OCI-LY7 (cell line): ENCODE results near the gene RNF220. TPM values are rescaled to one million over a fixed set of nuclear protein-coding genes. Genes with fewer than 3 reads are reported as not detected.

Experiments
- BruUV-seq: library from RNA; stranded (reverse); fragments of 400-500 nt; replicated peaks from 2 replicates; lab custom pipeline; 2021; lab: Mats Ljungman, UMichigan
- CTCF ChIA-PET: fragments of 300-600 bp; sonication (Branson Sonifier 250); formaldehyde crosslinking; loops from one replicate; lab custom pipeline; 2022; ENCODE audit warnings: antibody characterized with exemption; ENCODE audit not compliant: unreplicated experiment; lab: Charles Lee
- POLR2A ChIA-PET: fragments of 300-600 bp; sonication (Branson Sonifier 250); formaldehyde crosslinking; loops from one replicate; lab custom pipeline; 2022; ENCODE audit warnings: antibody characterized with exemption; lab: Charles Lee
- DNase-seq: peaks from one replicate; pipeline ENCODE4 v3.0.0-alpha.2; 2015; ENCODE audit warnings: low spot score
- H2AFZ ChIP-seq: fragments of 200-600 bp; sonication (generic), shearing (Covaris generic); 2 replicates; pipeline ENCODE4 v1.6.1; 2014; ENCODE audit warnings: mild to moderate bottlenecking, antibody characterized with exemption, low read length, moderate library complexity
- H3K27ac ChIP-seq: fragments of 200-600 bp; sonication (generic); 2 replicates; pipeline ENCODE4 v1.5.1; 2014; ENCODE audit warnings: mixed run types, low read depth, mild to moderate bottlenecking, moderate library complexity, low read length, inconsistent platforms; ENCODE audit not compliant: poor library complexity, severe bottlenecking
- H3K36me3 ChIP-seq: fragments of 200-600 bp; sonication (generic); 2 replicates; pipeline ENCODE4 v1.6.1; 2014; ENCODE audit warnings: mild to moderate bottlenecking, antibody characterized with exemption, low read length, moderate library complexity, mixed read lengths; ENCODE audit not compliant: insufficient read depth
- H3K4me1 ChIP-seq: fragments of 200-600 bp; sonication (generic); 2 replicates; pipeline ENCODE4 v1.5.1; 2014; ENCODE audit warnings: mild to moderate bottlenecking, low read length; ENCODE audit not compliant: insufficient read depth, poor library complexity, severe bottlenecking
- H3K4me2 ChIP-seq: fragments of 200-600 bp; sonication (generic); 2 replicates; pipeline ENCODE4 v1.6.1; 2014; ENCODE audit warnings: mild to moderate bottlenecking, low read length
- H3K4me3 ChIP-seq: fragments of 200-600 bp; sonication (generic); 2 replicates; pipeline ENCODE4 v1.5.1; 2014; ENCODE audit warnings: mild to moderate bottlenecking, low read depth, low read length; ENCODE audit not compliant: poor library complexity, severe bottlenecking
- H3K79me2 ChIP-seq: fragments of 200-600 bp; sonication (generic); 2 replicates; pipeline ENCODE4 v1.6.1; 2016; ENCODE audit warnings: low read depth, mild to moderate bottlenecking, low read length, moderate library complexity, mixed read lengths; ENCODE audit not compliant: insufficient read depth
- H3K9me2 ChIP-seq: fragments of 200-600 bp; sonication (generic); 2 replicates; pipeline ENCODE4 v1.6.1; 2016; ENCODE audit warnings: mild to moderate bottlenecking, low read length, mixed read lengths; ENCODE audit not compliant: insufficient read depth
- H3K9me3 ChIP-seq: fragments of 200-600 bp; sonication (generic); 2 replicates; pipeline ENCODE4 v1.6.1; 2014; ENCODE audit warnings: mild to moderate bottlenecking, mixed run types, low read length, mixed read lengths
- H4K20me1 ChIP-seq: fragments of 200-600 bp; sonication (generic); 2 replicates; pipeline ENCODE4 v1.6.1; 2014; ENCODE audit warnings: mild to moderate bottlenecking, antibody characterized with exemption, low read length, moderate library complexity, mixed read lengths; ENCODE audit not compliant: insufficient read depth
- CTCF ChIP-seq: fragments of 200-600 bp; sonication (generic); conservative IDR thresholded peaks from 2 replicates; pipeline ENCODE4 v1.5.1; 2014; ENCODE audit warnings: mild to moderate bottlenecking, antibody characterized with exemption, low read length, moderate library complexity, mixed read lengths
- EZH2phosphoT487 ChIP-seq: fragments of 200-600 bp; sonication (generic); IDR thresholded peaks from 2 replicates; pipeline ENCODE4 v1.6.1; 2018; ENCODE audit warnings: low read depth, borderline replicate concordance, mild to moderate bottlenecking, mixed run types, antibody characterized with exemption, low read length, moderate library complexity, mixed read lengths
- intact Hi-C: fragments of 100-400 bp; cut with micrococcal nuclease; formaldehyde crosslinking; loops from one replicate; pipeline ENCODE4 v1.10.0; 2022; ENCODE audit not compliant: unreplicated experiment
- total RNA-seq, 2 experiments: library from RNA; depleted of rRNA in 1 of 2; stranded (reverse); fragments of >200 nt in 1 of 2; shearing (Covaris generic) in 1 of 2; gene quantifications; 2 replicates each; pipeline ENCODE4 v1.2.3, GENCODE V29; 2014 to 2022

Gene RNF220
- total RNA-seq, 2 experiments from 2014 or later: 82.3 to 85.5 TPM

GRCh38 chr1:44637702-44638411, 232.8 kb downstream of the RNF220 start:
- Histone ChIP-seq H3K4me2 (no peak overlapping the region), H3K36me3 (peaks cover 98% of the 10 kb centered on the region), H3K27ac (no peak overlapping the region), H3K79me2 (peaks cover 19% of the 10 kb centered on the region), H3K4me3 (no peak overlapping the region), H3K4me1 (peaks cover 16% of the 10 kb centered on the region), H2AFZ (no peak overlapping the region), H4K20me1 (no peaks in the 10 kb centered on the region), H3K9me3 (no peaks in the 10 kb centered on the region), H3K9me2 (no peaks in the 10 kb centered on the region)
- CTCF ChIA-PET: interaction anchor here (1.0 kb wide), 1 partner anchor 13 kb away, joined by 3 read pairs; no protein-coding TSS in a partner anchor
- TF ChIP-seq CTCF: no peak
- no peak for TF ChIP-seq EZH2phosphoT487
- POLR2A ChIA-PET: interaction anchor here (1.6 kb wide), 1 partner anchor 10 kb away, joined by 5 read pairs; no protein-coding TSS in a partner anchor
- BruUV-seq: no TSS peak
- intact Hi-C loops: no loop called here
- DNase-seq: no peak

GRCh38 chr1:44640200-44640853, 235.3 kb downstream of the RNF220 start:
- peaks cover 98% of the 10 kb centered on the region for H3K36me3 ChIP-seq
- ChIA-PET CTCF (no interaction called here), POLR2A (no interaction called here)
- no peak for DNase-seq
- no peaks in the 10 kb centered on the region for H3K9me3 ChIP-seq
- H3K4me2 ChIP-seq: no peak overlapping the region
- no peak overlapping the region for H3K27ac ChIP-seq
- no peaks in the 10 kb centered on the region for H3K9me2 ChIP-seq
- H2AFZ ChIP-seq: no peak overlapping the region
- no peaks in the 10 kb centered on the region; the same call in 1 of the 2 replicates for H4K20me1 ChIP-seq
- TF ChIP-seq EZH2phosphoT487 (no peak), CTCF (no peak)
- intact Hi-C loops: no loop called here
- H3K79me2 ChIP-seq: no peaks in the 10 kb centered on the region
- H3K4me1 ChIP-seq: no peaks in the 10 kb centered on the region
- H3K4me3 ChIP-seq: no peak overlapping the region
- BruUV-seq: no TSS peak
